SK-N-SH (cell line): ENCODE measurements around the gene SMIM20. TPM values are rescaled to one million over a fixed set of nuclear protein-coding genes. Genes with fewer than 3 reads are reported as not detected.

Source experiments
- CTCF ChIA-PET: fragments of 300-600, 350-600 bp; formaldehyde crosslinking; extraction: SDS; loops from one replicate; lab custom pipeline; 2021; lab: Yijun Ruan, JAX
- POLR2A ChIA-PET: fragments of 350-600 bp; sonication (Branson Sonifier 250); formaldehyde crosslinking; extraction: SDS; loops from one replicate; lab custom pipeline; 2020; ENCODE audit warnings: antibody characterized with exemption, inconsistent platforms; lab: Yijun Ruan, JAX
- DNase-seq: peaks from one replicate; pipeline ENCODE4 v3.0.0; 2012
- H2AFZ ChIP-seq: fragments of 200-600 bp; sonication (generic); 2 replicates; pipeline ENCODE4 v1.8.1; 2016; ENCODE audit warnings: antibody characterized with exemption, mild to moderate bottlenecking, low read depth
- H3F3A ChIP-seq: fragments of 200-600 bp; sonication (generic); replicated peaks from 2 replicates; pipeline ENCODE3; 2016; ENCODE audit warnings: antibody characterized with exemption, mild to moderate bottlenecking; ENCODE audit not compliant: insufficient read depth
- H3K27ac ChIP-seq, 2 experiments: fragments of 200-500 bp in 1 of 2; fragments of 200-600 bp in 1 of 2; sonication (Bioruptor generic) in 1 of 2; sonication (generic), shearing (Covaris generic) in 1 of 2; 2 replicates each; pipeline versions ENCODE4 v1.5.1 to v1.6.1; 2014 to 2016; ENCODE audit warnings: low read depth in 2 of 2, inconsistent platforms in 1 of 2, low read length in 1 of 2, mild to moderate bottlenecking in 1 of 2, mixed read lengths in 1 of 2
- H3K27me3 ChIP-seq: fragments of 200-600 bp; sonication (generic), shearing (Covaris generic); 2 replicates; pipeline ENCODE4 v1.6.1; 2016; ENCODE audit warnings: mixed run types; ENCODE audit not compliant: insufficient read depth
- H3K36me3 ChIP-seq, 2 experiments: fragments of 200-500 bp in 1 of 2; fragments of 200-600 bp in 1 of 2; sonication (Bioruptor generic) in 1 of 2; sonication (generic) in 1 of 2; replicated peaks in 1 of 2; 2 replicates each; pipeline versions ENCODE3 to v1.5.1; 2014 to 2016; ENCODE audit warnings: low read length in 1 of 2, mild to moderate bottlenecking in 1 of 2; ENCODE audit not compliant: insufficient read depth in 2 of 2, control insufficient read depth in 1 of 2
- H3K4me1 ChIP-seq, 2 experiments: fragments of 200-500 bp in 1 of 2; fragments of 200-600 bp in 1 of 2; sonication (Bioruptor generic) in 1 of 2; sonication (generic), shearing (Covaris generic) in 1 of 2; 2 replicates each; pipeline versions ENCODE4 v1.5.1 to v1.6.1; 2014 to 2016; ENCODE audit warnings: low read depth in 1 of 2, low read length in 1 of 2, mixed run types in 1 of 2; ENCODE audit not compliant: insufficient read depth in 2 of 2, control insufficient read depth in 1 of 2
- H3K4me2 ChIP-seq: fragments of 200-600 bp; sonication (generic), shearing (Covaris generic); 2 replicates; pipeline ENCODE4 v1.6.1; 2017; ENCODE audit warnings: mixed run types
- H3K4me3 ChIP-seq, 2 experiments: fragments of 200-500 bp in 1 of 2; fragments of 200-600 bp in 1 of 2; sonication (Bioruptor generic) in 1 of 2; sonication (generic), shearing (Covaris generic) in 1 of 2; 2 replicates each; pipeline versions ENCODE4 v1.5.1 to v1.8.1; 2014 to 2016; ENCODE audit warnings: low read depth in 2 of 2, inconsistent platforms in 1 of 2, low read length in 1 of 2, mild to moderate bottlenecking in 1 of 2, mixed read lengths in 1 of 2, moderate library complexity in 1 of 2
- H3K79me2 ChIP-seq: fragments of 200-600 bp; sonication (generic); 2 replicates; pipeline ENCODE4 v1.8.1; 2017; ENCODE audit warnings: mild to moderate bottlenecking; ENCODE audit not compliant: insufficient read depth
- H3K9ac ChIP-seq: fragments of 200-600 bp; sonication (generic); 2 replicates; pipeline ENCODE4 v1.6.1; 2017; ENCODE audit warnings: mixed run types
- H3K9me2 ChIP-seq: fragments of 200-600 bp; sonication (generic); 2 replicates; pipeline ENCODE4 v1.6.1; 2017; ENCODE audit warnings: mixed run types
- H3K9me3 ChIP-seq: fragments of 200-600 bp; sonication (generic); 2 replicates; pipeline ENCODE4 v1.6.1; 2017; ENCODE audit warnings: mixed run types, mild to moderate bottlenecking, moderate library complexity
- H4K20me1 ChIP-seq: fragments of 200-600 bp; sonication (generic); 2 replicates; pipeline ENCODE4 v1.6.1; 2017; ENCODE audit warnings: mild to moderate bottlenecking, mixed run types; ENCODE audit not compliant: insufficient read depth
- EP300 ChIP-seq, 2 experiments: IDR thresholded peaks; 2 replicates each; pipeline versions ENCODE4 v1.4.0 to v1.6.1; 2012; ENCODE audit warnings: borderline replicate concordance in 1 of 2, low read depth in 1 of 2, low read length in 1 of 2
- EZH2phosphoT487 ChIP-seq: fragments of 200-600 bp; sonication (generic); IDR thresholded peaks from 2 replicates; pipeline ENCODE4 v1.6.1; 2017; ENCODE audit warnings: low read depth, mixed run types, mild to moderate bottlenecking, antibody characterized with exemption, moderate library complexity, borderline replicate concordance
- FOSL2 ChIP-seq: IDR thresholded peaks from 2 replicates; pipeline ENCODE4 v1.4.0; 2012; ENCODE audit warnings: low read depth, mild to moderate bottlenecking, moderate library complexity, borderline replicate concordance
- GABPA ChIP-seq: IDR thresholded peaks from 2 replicates; pipeline ENCODE4 v1.4.0; 2012; ENCODE audit warnings: low read depth, mild to moderate bottlenecking
- GATA2 ChIP-seq: sonication (generic); formaldehyde crosslinking; IDR thresholded peaks from 2 replicates; pipeline ENCODE4 v1.5.0; 2020; ENCODE audit warnings: mild to moderate bottlenecking, missing genetic modification reagents
- MEF2A ChIP-seq: IDR thresholded peaks from 2 replicates; pipeline ENCODE4 v1.4.0; 2012; ENCODE audit warnings: low read depth, borderline replicate concordance
- MXI1 ChIP-seq: IDR thresholded peaks from 2 replicates; pipeline ENCODE4 v1.6.1; 2012; ENCODE audit warnings: mild to moderate bottlenecking, low read depth, low read length, improper control_type of control experiment
- RCOR1 ChIP-seq: fragments of 150-350 bp; IDR thresholded peaks from 2 replicates; pipeline ENCODE4 v1.6.1; 2017; ENCODE audit warnings: antibody characterized with exemption, low read length
- SMC3 ChIP-seq: IDR thresholded peaks from 2 replicates; pipeline ENCODE4 v1.6.1; 2012; ENCODE audit warnings: low read depth, low read length, improper control_type of control experiment
- WGBS: methylation state at CpG from one replicate; pipeline ENCODE4 v1.1.6; 2017; ENCODE audit warnings: low lambda C conversion rate; 5-methylcytosine and 5-hydroxymethylcytosine counted together
- polyA plus RNA-seq, 3 experiments: library from polyadenylated mRNA; depleted of rRNA; stranded (reverse); fragments of >200 nt; gene quantifications; 2 replicates each; pipeline ENCODE4 v1.2.3, GENCODE V29; 2012
- TF ChIP-seq, protein P1 (sequence below): fragments of 150-350 bp; IDR thresholded peaks from 2 replicates; pipeline ENCODE4 v1.6.1; 2016; ENCODE audit warnings: mild to moderate bottlenecking, low read depth, low read length
- TF ChIP-seq, protein P2 (sequence below): fragments of 150-350 bp; IDR thresholded peaks from 2 replicates; pipeline ENCODE4 v1.6.1; 2017; ENCODE audit warnings: antibody characterized with exemption, low read length, low read depth, borderline replicate concordance
- TF ChIP-seq, protein P3 (sequence below): IDR thresholded peaks from 2 replicates; pipeline ENCODE4 v1.4.0; 2012; ENCODE audit warnings: low read depth, borderline replicate concordance
- TF ChIP-seq, protein P4 (sequence below): IDR thresholded peaks from 2 replicates; pipeline ENCODE4 v1.6.1; 2012; ENCODE audit warnings: mild to moderate bottlenecking, low read depth, low read length, moderate library complexity
- TF ChIP-seq, protein P5 (sequence below): IDR thresholded peaks from 2 replicates; pipeline ENCODE4 v1.4.0; 2012; ENCODE audit warnings: low read depth, borderline replicate concordance
- TF ChIP-seq, protein P6 (sequence below): fragments of 200-600 bp; sonication (generic); IDR thresholded peaks from 2 replicates; pipeline ENCODE4 v1.6.1; 2017; ENCODE audit warnings: antibody characterized with exemption, mild to moderate bottlenecking, moderate library complexity

SMIM20 gene
- polyA plus RNA-seq, 1 of the 3 experiments (the other 2 are of a cell fraction) = 39.4 TPM

DNA sequence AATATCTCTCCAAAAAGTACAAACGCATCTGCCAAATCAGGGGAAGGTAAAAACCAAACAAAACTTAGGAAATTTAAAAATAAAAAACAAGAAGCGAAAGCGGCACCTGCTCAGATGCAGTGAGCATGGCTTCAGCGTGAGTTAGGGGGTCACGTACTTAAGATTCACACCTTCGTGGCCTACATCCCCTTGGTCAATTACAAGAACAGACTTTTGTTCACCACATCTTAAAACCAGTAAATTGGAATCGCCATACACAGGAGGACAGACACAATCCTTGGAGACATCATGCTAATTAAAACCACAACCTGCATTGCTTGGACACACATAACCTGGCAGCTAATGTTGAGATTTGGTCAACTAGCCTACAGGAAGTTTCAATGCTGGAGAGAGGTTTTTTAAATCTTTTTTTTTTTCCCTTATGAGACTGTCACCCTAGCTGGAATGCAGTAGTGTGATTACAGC lies 38.7 kb upstream of the SMIM20 start:
- H3K36me3 ChIP-seq = no peaks in the 10 kb centered on the region
- H2AFZ ChIP-seq = no peak overlapping the region
- no peak overlapping the region for H3K27ac ChIP-seq
- no peaks in the 10 kb centered on the region for H4K20me1 ChIP-seq
- TF ChIP-seq FOSL2 (no peak), GABPA (no peak), GATA2 (no peak), MXI1 (no peak), RCOR1 (no peak), MEF2A (no peak), EZH2phosphoT487 (no peak), SMC3 (no peak), EP300 (IDR thresholded peaks at IDR 0.05; ENCODE audit: borderline replicate concordance in 1 of 2, low read depth in 1 of 2, low read length in 1 of 2) (no peak)
- TF ChIP-seq, protein P1, sequence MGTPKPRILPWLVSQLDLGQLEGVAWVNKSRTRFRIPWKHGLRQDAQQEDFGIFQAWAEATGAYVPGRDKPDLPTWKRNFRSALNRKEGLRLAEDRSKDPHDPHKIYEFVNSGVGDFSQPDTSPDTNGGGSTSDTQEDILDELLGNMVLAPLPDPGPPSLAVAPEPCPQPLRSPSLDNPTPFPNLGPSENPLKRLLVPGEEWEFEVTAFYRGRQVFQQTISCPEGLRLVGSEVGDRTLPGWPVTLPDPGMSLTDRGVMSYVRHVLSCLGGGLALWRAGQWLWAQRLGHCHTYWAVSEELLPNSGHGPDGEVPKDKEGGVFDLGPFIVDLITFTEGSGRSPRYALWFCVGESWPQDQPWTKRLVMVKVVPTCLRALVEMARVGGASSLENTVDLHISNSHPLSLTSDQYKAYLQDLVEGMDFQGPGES = no peak
- TF ChIP-seq, protein P2, sequence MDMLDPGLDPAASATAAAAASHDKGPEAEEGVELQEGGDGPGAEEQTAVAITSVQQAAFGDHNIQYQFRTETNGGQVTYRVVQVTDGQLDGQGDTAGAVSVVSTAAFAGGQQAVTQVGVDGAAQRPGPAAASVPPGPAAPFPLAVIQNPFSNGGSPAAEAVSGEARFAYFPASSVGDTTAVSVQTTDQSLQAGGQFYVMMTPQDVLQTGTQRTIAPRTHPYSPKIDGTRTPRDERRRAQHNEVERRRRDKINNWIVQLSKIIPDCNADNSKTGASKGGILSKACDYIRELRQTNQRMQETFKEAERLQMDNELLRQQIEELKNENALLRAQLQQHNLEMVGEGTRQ = no peak
- TF ChIP-seq, protein P3, sequence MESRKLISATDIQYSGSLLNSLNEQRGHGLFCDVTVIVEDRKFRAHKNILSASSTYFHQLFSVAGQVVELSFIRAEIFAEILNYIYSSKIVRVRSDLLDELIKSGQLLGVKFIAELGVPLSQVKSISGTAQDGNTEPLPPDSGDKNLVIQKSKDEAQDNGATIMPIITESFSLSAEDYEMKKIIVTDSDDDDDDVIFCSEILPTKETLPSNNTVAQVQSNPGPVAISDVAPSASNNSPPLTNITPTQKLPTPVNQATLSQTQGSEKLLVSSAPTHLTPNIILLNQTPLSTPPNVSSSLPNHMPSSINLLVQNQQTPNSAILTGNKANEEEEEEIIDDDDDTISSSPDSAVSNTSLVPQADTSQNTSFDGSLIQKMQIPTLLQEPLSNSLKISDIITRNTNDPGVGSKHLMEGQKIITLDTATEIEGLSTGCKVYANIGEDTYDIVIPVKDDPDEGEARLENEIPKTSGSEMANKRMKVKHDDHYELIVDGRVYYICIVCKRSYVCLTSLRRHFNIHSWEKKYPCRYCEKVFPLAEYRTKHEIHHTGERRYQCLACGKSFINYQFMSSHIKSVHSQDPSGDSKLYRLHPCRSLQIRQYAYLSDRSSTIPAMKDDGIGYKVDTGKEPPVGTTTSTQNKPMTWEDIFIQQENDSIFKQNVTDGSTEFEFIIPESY = no peak
- TF ChIP-seq, protein P4, sequence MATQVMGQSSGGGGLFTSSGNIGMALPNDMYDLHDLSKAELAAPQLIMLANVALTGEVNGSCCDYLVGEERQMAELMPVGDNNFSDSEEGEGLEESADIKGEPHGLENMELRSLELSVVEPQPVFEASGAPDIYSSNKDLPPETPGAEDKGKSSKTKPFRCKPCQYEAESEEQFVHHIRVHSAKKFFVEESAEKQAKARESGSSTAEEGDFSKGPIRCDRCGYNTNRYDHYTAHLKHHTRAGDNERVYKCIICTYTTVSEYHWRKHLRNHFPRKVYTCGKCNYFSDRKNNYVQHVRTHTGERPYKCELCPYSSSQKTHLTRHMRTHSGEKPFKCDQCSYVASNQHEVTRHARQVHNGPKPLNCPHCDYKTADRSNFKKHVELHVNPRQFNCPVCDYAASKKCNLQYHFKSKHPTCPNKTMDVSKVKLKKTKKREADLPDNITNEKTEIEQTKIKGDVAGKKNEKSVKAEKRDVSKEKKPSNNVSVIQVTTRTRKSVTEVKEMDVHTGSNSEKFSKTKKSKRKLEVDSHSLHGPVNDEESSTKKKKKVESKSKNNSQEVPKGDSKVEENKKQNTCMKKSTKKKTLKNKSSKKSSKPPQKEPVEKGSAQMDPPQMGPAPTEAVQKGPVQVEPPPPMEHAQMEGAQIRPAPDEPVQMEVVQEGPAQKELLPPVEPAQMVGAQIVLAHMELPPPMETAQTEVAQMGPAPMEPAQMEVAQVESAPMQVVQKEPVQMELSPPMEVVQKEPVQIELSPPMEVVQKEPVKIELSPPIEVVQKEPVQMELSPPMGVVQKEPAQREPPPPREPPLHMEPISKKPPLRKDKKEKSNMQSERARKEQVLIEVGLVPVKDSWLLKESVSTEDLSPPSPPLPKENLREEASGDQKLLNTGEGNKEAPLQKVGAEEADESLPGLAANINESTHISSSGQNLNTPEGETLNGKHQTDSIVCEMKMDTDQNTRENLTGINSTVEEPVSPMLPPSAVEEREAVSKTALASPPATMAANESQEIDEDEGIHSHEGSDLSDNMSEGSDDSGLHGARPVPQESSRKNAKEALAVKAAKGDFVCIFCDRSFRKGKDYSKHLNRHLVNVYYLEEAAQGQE = no peak
- TF ChIP-seq, protein P5, sequence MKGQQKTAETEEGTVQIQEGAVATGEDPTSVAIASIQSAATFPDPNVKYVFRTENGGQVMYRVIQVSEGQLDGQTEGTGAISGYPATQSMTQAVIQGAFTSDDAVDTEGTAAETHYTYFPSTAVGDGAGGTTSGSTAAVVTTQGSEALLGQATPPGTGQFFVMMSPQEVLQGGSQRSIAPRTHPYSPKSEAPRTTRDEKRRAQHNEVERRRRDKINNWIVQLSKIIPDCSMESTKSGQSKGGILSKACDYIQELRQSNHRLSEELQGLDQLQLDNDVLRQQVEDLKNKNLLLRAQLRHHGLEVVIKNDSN = no peak
- TF ChIP-seq, protein P6, sequence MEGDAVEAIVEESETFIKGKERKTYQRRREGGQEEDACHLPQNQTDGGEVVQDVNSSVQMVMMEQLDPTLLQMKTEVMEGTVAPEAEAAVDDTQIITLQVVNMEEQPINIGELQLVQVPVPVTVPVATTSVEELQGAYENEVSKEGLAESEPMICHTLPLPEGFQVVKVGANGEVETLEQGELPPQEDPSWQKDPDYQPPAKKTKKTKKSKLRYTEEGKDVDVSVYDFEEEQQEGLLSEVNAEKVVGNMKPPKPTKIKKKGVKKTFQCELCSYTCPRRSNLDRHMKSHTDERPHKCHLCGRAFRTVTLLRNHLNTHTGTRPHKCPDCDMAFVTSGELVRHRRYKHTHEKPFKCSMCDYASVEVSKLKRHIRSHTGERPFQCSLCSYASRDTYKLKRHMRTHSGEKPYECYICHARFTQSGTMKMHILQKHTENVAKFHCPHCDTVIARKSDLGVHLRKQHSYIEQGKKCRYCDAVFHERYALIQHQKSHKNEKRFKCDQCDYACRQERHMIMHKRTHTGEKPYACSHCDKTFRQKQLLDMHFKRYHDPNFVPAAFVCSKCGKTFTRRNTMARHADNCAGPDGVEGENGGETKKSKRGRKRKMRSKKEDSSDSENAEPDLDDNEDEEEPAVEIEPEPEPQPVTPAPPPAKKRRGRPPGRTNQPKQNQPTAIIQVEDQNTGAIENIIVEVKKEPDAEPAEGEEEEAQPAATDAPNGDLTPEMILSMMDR = no peak
- 76% methylated on average over 7 of the region's 7 CpGs for WGBS
- no peaks in the 10 kb centered on the region for H3F3A ChIP-seq
- H3K4me2 ChIP-seq = no peak overlapping the region
- H3K9me2 ChIP-seq = no peaks in the 10 kb centered on the region
- no peak overlapping the region for H3K9ac ChIP-seq
- H3K4me1 ChIP-seq = no peaks in the 10 kb centered on the region; a peak in 1 of 4 replicates
- no peak overlapping the region for H3K4me3 ChIP-seq
- ChIA-PET CTCF (interaction anchor here (0.7 kb wide), 1 partner anchor 16 kb away, joined by 3 read pairs; no protein-coding TSS in a partner anchor), POLR2A (no interaction called here)
- H3K79me2 ChIP-seq = no peaks in the 10 kb centered on the region
- no peak for DNase-seq
- no peaks in the 10 kb centered on the region for H3K9me3 ChIP-seq
- no peaks in the 10 kb centered on the region for H3K27me3 ChIP-seq
